ENCODE data around the gene IRF8. TPM values are rescaled to one million over a fixed set of nuclear protein-coding genes. Genes with fewer than 3 reads are reported as not detected.

Gene IRF8
- total and polyA plus RNA-seq, 2 donors from 2014 or later: 2.9 to 33.3 TPM

- no peak overlapping the region for H3K27ac ChIP-seq (ENCODE audit: low read depth in 2 of 2, low read length in 2 of 2)
- H3K36me3 ChIP-seq (ENCODE audit: control insufficient read depth in 2 of 3, insufficient read depth in 3 of 3, low read length in 3 of 3): no peaks in the 10 kb centered on the region
- H3K27me3 ChIP-seq (ENCODE audit: control insufficient read depth, insufficient read depth, low read length): no peaks in the 10 kb centered on the region
- H3K9ac ChIP-seq (ENCODE audit: low read length in 3 of 3): no peak overlapping the region
- H3K4me3 ChIP-seq (ENCODE audit: low read length in 3 of 3): no peak overlapping the region
- intact Hi-C loops (cut with DNase I): no loop called here
- no peak for TF ChIP-seq CTCF (IDR thresholded peaks at IDR 0.05; ENCODE audit: borderline replicate concordance, extremely low read depth, insufficient read depth)
- peaks cover 0 to 5% (median 2%) of the 10 kb centered on the region in 3 donors for H3K4me1 ChIP-seq (ENCODE audit: control insufficient read depth in 2 of 3, insufficient read depth in 2 of 3, low read depth in 1 of 3, low read length in 3 of 3)
- H3K9me3 ChIP-seq (ENCODE audit: control insufficient read depth in 2 of 3, insufficient read depth in 1 of 3, low read length in 3 of 3): no peaks in the 10 kb centered on the region
- DNase-seq (peak in 2 of 5 donors; percentile 48 to 59), FAIRE-seq (no peak)
Observed at GRCh38 chr16:85969591-85969990, 70.6 kb downstream of the IRF8 start.

GRCh38 chr16:85970016-85970733, 71.2 kb downstream of the IRF8 start:
- FAIRE-seq (no peak), DNase-seq (no peak)
- H3K4me3 ChIP-seq (ENCODE audit: low read length in 3 of 3): no peak overlapping the region
- H3K27ac ChIP-seq (ENCODE audit: low read depth in 2 of 2, low read length in 2 of 2): no peak overlapping the region
- H3K27me3 ChIP-seq (ENCODE audit: control insufficient read depth, insufficient read depth, low read length): no peaks in the 10 kb centered on the region
- TF ChIP-seq CTCF (IDR thresholded peaks at IDR 0.05; ENCODE audit: borderline replicate concordance, extremely low read depth, insufficient read depth): no peak
- no peaks in the 10 kb centered on the region for H3K36me3 ChIP-seq (ENCODE audit: control insufficient read depth in 2 of 3, insufficient read depth in 3 of 3, low read length in 3 of 3)
- no peaks in the 10 kb centered on the region for H3K9me3 ChIP-seq (ENCODE audit: control insufficient read depth in 2 of 3, insufficient read depth in 1 of 3, low read length in 3 of 3)
- no peak overlapping the region for H3K9ac ChIP-seq (ENCODE audit: low read length in 3 of 3)
- intact Hi-C loops (cut with DNase I): no loop called here
- peaks cover 0 to 11% (median 7%) of the 10 kb centered on the region in 3 donors for H3K4me1 ChIP-seq (ENCODE audit: control insufficient read depth in 2 of 3, insufficient read depth in 2 of 3, low read depth in 1 of 3, low read length in 3 of 3)

GRCh38 chr16:85970738-85971137, 71.8 kb downstream of the IRF8 start:
- intact Hi-C loops (cut with DNase I): no loop called here
- Histone ChIP-seq H3K27ac (ENCODE audit: low read depth in 2 of 2, low read length in 2 of 2) (no peak overlapping the region), H3K9ac (ENCODE audit: low read length in 3 of 3) (no peak overlapping the region), H3K9me3 (ENCODE audit: control insufficient read depth in 2 of 3, insufficient read depth in 1 of 3, low read length in 3 of 3) (no peaks in the 10 kb centered on the region), H3K4me3 (ENCODE audit: low read length in 3 of 3) (no peak overlapping the region), H3K27me3 (ENCODE audit: control insufficient read depth, insufficient read depth, low read length) (no peaks in the 10 kb centered on the region), H3K4me1 (ENCODE audit: control insufficient read depth in 2 of 3, insufficient read depth in 2 of 3, low read depth in 1 of 3, low read length in 3 of 3) (peaks cover 0 to 11% (median 9%) of the 10 kb centered on the region in 3 donors), H3K36me3 (ENCODE audit: control insufficient read depth in 2 of 3, insufficient read depth in 3 of 3, low read length in 3 of 3) (no peaks in the 10 kb centered on the region)
- no peak for TF ChIP-seq CTCF (IDR thresholded peaks at IDR 0.05; ENCODE audit: borderline replicate concordance, extremely low read depth, insufficient read depth)
- peak in 3 of 5 donors; percentile 25 to 55 (median 39) for DNase-seq
- FAIRE-seq: no peak

Small RNA genes within 50 kb of the gene (microRNA-seq; reads per million reads assigned to microRNA genes)
- 1.4 reads per million for gene MIR6774

Other genes with a start within 250 kb of the IRF8 start
- gene GINS2, start 210.2 kb upstream of the IRF8 start, total RNA-seq: 0.88 TPM
- 0.97 TPM for gene GINS2, start 210.2 kb upstream of the IRF8 start, polyA plus RNA-seq (ENCODE audit: insufficient read depth, low read depth, low replicate concordance)
- 3.5 TPM for gene C16orf74, start 148.1 kb upstream of the IRF8 start, total RNA-seq
- gene C16orf74, start 148.1 kb upstream of the IRF8 start, polyA plus RNA-seq (ENCODE audit: insufficient read depth, low read depth, low replicate concordance): 4.6 TPM
- gene EMC8, start 99.6 kb upstream of the IRF8 start, total RNA-seq: 20.9 TPM
- 24.7 TPM for gene EMC8, start 99.6 kb upstream of the IRF8 start, polyA plus RNA-seq (ENCODE audit: insufficient read depth, low read depth, low replicate concordance)
- gene COX4I1, start 99.5 kb upstream of the IRF8 start, total RNA-seq: 439 TPM
- gene COX4I1, start 99.5 kb upstream of the IRF8 start, polyA plus RNA-seq (ENCODE audit: insufficient read depth, low read depth, low replicate concordance): 1,996 TPM

All from kidney (tissue), 14 donors.